Body of pancreas (tissue), 4 donors: Measurements from ENCODE around the gene ARHGAP6. TPM values are rescaled to one million over a fixed set of nuclear protein-coding genes. Genes with fewer than 3 reads are reported as not detected.
"Not testable (repeated sequence)": the region's sequence is repeated elsewhere in the genome, so short reads cannot be mapped to it uniquely, and the experiment has no call there.

Source experiments
- ATAC-seq: fragments of 150-250 bp; one replicate; pipeline ENCODE4 v1.9.1; 2016
- DNase-seq, 4 donors: peaks; one replicate each; pipeline ENCODE4 v3.0.0-alpha.2; 2019
- H3K27ac ChIP-seq, 4 donors: fragments of 200-600 bp; sonication (generic); 1 replicate in 3 of 4; 2 replicates in 1 of 4; pipeline versions ENCODE4 v1.5.1 to v1.6.1; 2016 to 2019; ENCODE audit warnings: mild to moderate bottlenecking in 1 of 4, mixed read lengths in 1 of 4, moderate library complexity in 1 of 4
- H3K27me3 ChIP-seq, 2 donors: fragments of 200-600 bp; sonication (generic); one replicate each; pipeline ENCODE4 v1.6.0; 2016; ENCODE audit warnings: mild to moderate bottlenecking in 1 of 2
- H3K36me3 ChIP-seq, 2 donors: fragments of 200-600 bp; sonication (generic); replicated peaks in 1 of 2; 2 replicates each; pipeline ENCODE4 v1.5.1; 2016; ENCODE audit warnings: low read depth in 2 of 2; ENCODE audit not compliant: insufficient read depth in 1 of 2
- H3K4me1 ChIP-seq: fragments of 200-600 bp; sonication (generic); one replicate; pipeline ENCODE4 v1.6.0; 2016
- H3K4me3 ChIP-seq, 2 donors: fragments of 200-600 bp; sonication (generic); 1 replicate in 1 of 2; 2 replicates in 1 of 2; pipeline ENCODE4 v1.5.1; 2016 to 2019
- H3K9me3 ChIP-seq, 3 donors: fragments of 200-600 bp; sonication (generic); 1 replicate in 2 of 3; 2 replicates in 1 of 3; pipeline ENCODE4 v1.5.1; 2016
- CTCF ChIP-seq, 7 experiments: fragments of 450-650 bp in 4 of 7; fragments of 200-600 bp in 3 of 7; sonication (generic) in 3 of 7; IDR thresholded peaks; one replicate each; pipeline ENCODE4 v1.5.1; 2016 to 2019; ENCODE audit warnings: antibody characterized with exemption in 7 of 7
- POLR2A ChIP-seq, 3 donors: fragments of 450-650 bp; IDR thresholded peaks; one replicate each; pipeline ENCODE4 v1.6.1; 2016; ENCODE audit warnings: antibody characterized with exemption in 3 of 3, mild to moderate bottlenecking in 2 of 3
- WGBS, 2 donors: methylation state at CpG; one replicate each; pipeline ENCODE4 v1.1.5; 2017; 5-methylcytosine and 5-hydroxymethylcytosine counted together
- intact Hi-C: fragments of 100-400 bp; cut with DNase I; formaldehyde crosslinking; loops from one replicate; pipeline ENCODE4 v1.15.1; 2023
- total RNA-seq, 2 donors: library from RNA; depleted of rRNA; stranded (reverse); fragments of >200 nt; gene quantifications; one replicate each; pipeline ENCODE4 v1.1.0, GENCODE V29; 2016

ARHGAP6 gene
- total RNA-seq, 2 donors from 2014 or later = 2.3 to 10.9 TPM

GRCh38 chrX:11626351-11626750, 39.4 kb downstream of the ARHGAP6 start:
- H3K27ac ChIP-seq = no peak overlapping the region
- ATAC-seq = no peak
- no peaks in the 10 kb centered on the region for H3K4me1 ChIP-seq
- DNase-seq = no peak
- no peak overlapping the region for H3K4me3 ChIP-seq
- TF ChIP-seq CTCF (IDR thresholded peaks at IDR 0.05) (no peak), POLR2A (IDR thresholded peaks at IDR 0.05) (no peak)
- intact Hi-C loops = no loop called here
- H3K9me3 ChIP-seq = no peaks in the 10 kb centered on the region
- no peaks in the 10 kb centered on the region for H3K27me3 ChIP-seq
- H3K36me3 ChIP-seq = no peaks in the 10 kb centered on the region

- H3K27ac ChIP-seq = no peak overlapping the region
- H3K27me3 ChIP-seq = no peaks in the 10 kb centered on the region
- 5 to 10% methylated on average over 1 of the region's 1 CpG for WGBS, 2 donors
- intact Hi-C loops = no loop called here
- no peaks in the 10 kb centered on the region for H3K9me3 ChIP-seq
- no peak for DNase-seq
- no peak for ATAC-seq
- TF ChIP-seq CTCF (IDR thresholded peaks at IDR 0.05) = no peak
- TF ChIP-seq POLR2A (IDR thresholded peaks at IDR 0.05) = no peak
- no peaks in the 10 kb centered on the region for H3K4me1 ChIP-seq
- no peak overlapping the region for H3K4me3 ChIP-seq
- no peaks in the 10 kb centered on the region for H3K36me3 ChIP-seq
Observed at GRCh38 chrX:11619441-11619840, 46.3 kb downstream of the ARHGAP6 start.

- H3K27me3 ChIP-seq, H3K36me3 ChIP-seq, H3K9me3 ChIP-seq, intact Hi-C loops, H3K27ac ChIP-seq, H3K4me3 ChIP-seq, ATAC-seq, DNase-seq, H3K4me1 ChIP-seq: not testable (repeated sequence)
- WGBS, 2 donors = 51 to 79% methylated on average over 3 of the region's 3 CpGs
Observed at GRCh38 chrX:11614253-11614652, 51.5 kb downstream of the ARHGAP6 start.

- Histone ChIP-seq H3K27ac (no peak overlapping the region), H3K27me3 (no peaks in the 10 kb centered on the region), H3K9me3 (no peaks in the 10 kb centered on the region), H3K4me3 (no peak overlapping the region), H3K4me1 (no peaks in the 10 kb centered on the region), H3K36me3 (no peaks in the 10 kb centered on the region)
- intact Hi-C loops = no loop called here
- no peak for TF ChIP-seq POLR2A (IDR thresholded peaks at IDR 0.05)
- TF ChIP-seq CTCF (IDR thresholded peaks at IDR 0.05) = no peak
- ATAC-seq (no peak), DNase-seq (no peak)
- 27 to 57% methylated on average over 1 of the region's 1 CpG for WGBS, 2 donors
Observed at GRCh38 chrX:11611965-11612364, 53.8 kb downstream of the ARHGAP6 start.

GRCh38 chrX:11611161-11611560, 54.6 kb downstream of the ARHGAP6 start:
- no peaks in the 10 kb centered on the region for H3K36me3 ChIP-seq
- DNase-seq (no peak), ATAC-seq (no peak)
- no peaks in the 10 kb centered on the region for H3K4me1 ChIP-seq
- no peak overlapping the region for H3K4me3 ChIP-seq
- TF ChIP-seq POLR2A (IDR thresholded peaks at IDR 0.05) (no peak), CTCF (IDR thresholded peaks at IDR 0.05) (no peak)
- intact Hi-C loops = no loop called here
- 27 to 40% methylated on average over 1 of the region's 1 CpG for WGBS, 2 donors
- H3K9me3 ChIP-seq = no peaks in the 10 kb centered on the region
- H3K27me3 ChIP-seq = no peaks in the 10 kb centered on the region
- no peak overlapping the region for H3K27ac ChIP-seq
